Keratinocyte (primary cell): ENCODE measurements around the gene NKX1-2. TPM values are rescaled to one million over a fixed set of nuclear protein-coding genes. Genes with fewer than 3 reads are reported as not detected.

ENCODE experiments used
- DNase-seq: peaks from one replicate; pipeline ENCODE4 v3.0.0-alpha.2; 2011; ENCODE audit warnings: low read depth, missing footprints, low spot score
- FAIRE-seq: peaks from 2 replicates; lab custom pipeline; 2011; peaks lifted over from hg19 to GRCh38; lab: Jason Lieb, UNC
- H2AFZ ChIP-seq: 2 replicates; pipeline ENCODE4 v1.6.0; 2012; ENCODE audit warnings: low read length, control low read depth, inconsistent platforms; ENCODE audit not compliant: control insufficient read depth
- H3K27ac ChIP-seq: 2 replicates; pipeline ENCODE4 v1.5.1; 2011; ENCODE audit warnings: low read length; ENCODE audit not compliant: control insufficient read depth, insufficient read depth
- H3K27me3 ChIP-seq: 3 replicates; pipeline ENCODE4 v1.6.0; 2011; ENCODE audit warnings: low read length; ENCODE audit not compliant: control insufficient read depth, insufficient read depth; ENCODE audit errors: extremely low read depth
- H3K36me3 ChIP-seq, 2 experiments: 2 replicates in 1 of 2; 3 replicates in 1 of 2; pipeline ENCODE4 v1.5.1; 2011; ENCODE audit warnings: low read length in 2 of 2, mild to moderate bottlenecking in 1 of 2; ENCODE audit not compliant: control insufficient read depth in 2 of 2, insufficient read depth in 2 of 2; ENCODE audit errors: extremely low read depth in 1 of 2
- H3K4me1 ChIP-seq: 3 replicates; pipeline ENCODE4 v1.5.1; 2011; ENCODE audit warnings: low read length; ENCODE audit not compliant: control insufficient read depth, insufficient read depth; ENCODE audit errors: extremely low read depth
- H3K4me2 ChIP-seq: 3 replicates; pipeline ENCODE4 v1.6.0; 2011; ENCODE audit warnings: low read depth, low read length; ENCODE audit not compliant: control insufficient read depth, insufficient read depth; ENCODE audit errors: extremely low read depth
- H3K4me3 ChIP-seq, 3 experiments: fragments of 200-600 bp in 1 of 3; sonication (generic) in 1 of 3; 2 replicates in 2 of 3; 3 replicates in 1 of 3; pipeline ENCODE4 v1.5.1; 2011 to 2016; ENCODE audit warnings: low read length in 3 of 3, mild to moderate bottlenecking in 3 of 3, control low read depth in 2 of 3, inconsistent platforms in 1 of 3, low read depth in 1 of 3, mixed read lengths in 1 of 3, mixed run types in 1 of 3, moderate library complexity in 1 of 3; ENCODE audit not compliant: control insufficient read depth in 2 of 3, insufficient read depth in 2 of 3; ENCODE audit errors: extremely low read depth in 1 of 3
- H3K79me2 ChIP-seq: 2 replicates; pipeline ENCODE4 v1.6.0; 2012; ENCODE audit warnings: low read length; ENCODE audit not compliant: control insufficient read depth, insufficient read depth
- H3K9ac ChIP-seq: 3 replicates; pipeline ENCODE4 v1.6.0; 2011; ENCODE audit warnings: low read length; ENCODE audit not compliant: control insufficient read depth, insufficient read depth; ENCODE audit errors: extremely low read depth
- H3K9me1 ChIP-seq: 3 replicates; pipeline ENCODE4 v1.6.0; 2011; ENCODE audit warnings: low read length; ENCODE audit not compliant: control insufficient read depth, insufficient read depth; ENCODE audit errors: extremely low read depth
- H3K9me3 ChIP-seq: 2 replicates; pipeline ENCODE4 v1.5.1; 2012; ENCODE audit warnings: low read depth, low read length; ENCODE audit not compliant: control insufficient read depth
- H4K20me1 ChIP-seq: 3 replicates; pipeline ENCODE4 v1.6.0; 2011; ENCODE audit warnings: low read length; ENCODE audit not compliant: control insufficient read depth, insufficient read depth; ENCODE audit errors: extremely low read depth
- CTCF ChIP-seq, 3 experiments: IDR thresholded peaks in 1 of 3; conservative IDR thresholded peaks in 1 of 3; optimal IDR thresholded peaks in 1 of 3; 2 replicates in 2 of 3; 3 replicates in 1 of 3; pipeline versions ENCODE3 to v1.5.1; 2011; ENCODE audit warnings: low read length in 3 of 3, mild to moderate bottlenecking in 3 of 3, moderate library complexity in 2 of 3, control low read depth in 1 of 3, inconsistent platforms in 1 of 3; ENCODE audit not compliant: insufficient read depth in 2 of 3; ENCODE audit errors: extremely low read depth in 1 of 3
- EZH2 ChIP-seq: IDR thresholded peaks from one replicate; pipeline ENCODE4 v1.6.1; 2012; ENCODE audit warnings: inconsistent platforms, mild to moderate bottlenecking, low read length, moderate library complexity
- dilution Hi-C: fragments of 300-500 bp; cut with MboI; formaldehyde crosslinking; loops from one replicate; pipeline ENCODE4 v1.7.0; 2020; ENCODE audit warnings: low sequenced_read_pairs; ENCODE audit not compliant: extremely low pct_ligation_motif_present
- polyA plus RNA-seq, 5 experiments: library from polyadenylated mRNA; depleted of rRNA in 3 of 5; stranded (reverse) in 3 of 5; stranded (forward) in 1 of 5; unstranded in 1 of 5; fragments of >200 nt; gene quantifications; 1 replicate in 1 of 5; 2 replicates in 3 of 5; 3 replicates in 1 of 5; pipeline versions ENCODE4 v1.2.1 to v1.2.3, GENCODE V29; 2011 to 2012; ENCODE audit warnings: missing spikeins in 2 of 5, low read depth in 1 of 5, low replicate concordance in 1 of 5

The NKX1-2 gene
- polyA plus RNA-seq, 1 donor (not counting 4 experiments of a cell fraction or from before 2014, with no cell fraction given): 1.9 TPM

DNA sequence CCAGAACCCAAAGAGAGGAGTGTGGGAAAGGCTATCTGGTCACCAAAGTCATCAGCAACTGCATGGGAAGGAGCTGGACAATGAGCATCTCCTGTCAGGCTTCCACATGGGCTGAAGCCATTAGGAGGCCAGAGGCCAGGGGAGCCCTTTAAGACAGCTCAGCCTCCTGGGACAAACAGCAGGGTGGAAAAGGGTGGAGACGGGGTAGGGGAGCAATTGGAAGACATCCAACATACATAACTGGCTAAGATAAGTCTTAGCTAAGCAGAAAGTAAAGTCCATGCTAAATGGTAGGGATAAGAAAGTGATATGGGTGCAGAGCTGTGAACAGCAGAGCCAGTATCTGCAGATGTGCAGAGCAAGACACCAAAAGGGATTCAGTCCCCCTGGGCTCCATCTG lies 29.6 kb downstream of the NKX1-2 start:
- dilution Hi-C loops: no loop called here
- no peak overlapping the region for H3K27ac ChIP-seq
- H3K9me1 ChIP-seq: no peaks in the 10 kb centered on the region
- no peaks in the 10 kb centered on the region for H3K36me3 ChIP-seq
- no peak overlapping the region for H3K9ac ChIP-seq
- TF ChIP-seq EZH2 (no peak), CTCF (optimal IDR thresholded peaks at IDR 0.05 in 1 of 3, IDR thresholded peaks at IDR 0.05 in 1 of 3, conservative IDR thresholded peaks at IDR 0.05 in 1 of 3; ENCODE audit: extremely low read depth in 1 of 3, insufficient read depth in 2 of 3, low read length in 3 of 3) (no peak)
- DNase-seq (no peak), FAIRE-seq (no peak)
- H3K79me2 ChIP-seq: peaks cover 32% of the 10 kb centered on the region
- no peak overlapping the region for H2AFZ ChIP-seq
- H3K4me2 ChIP-seq: no peak overlapping the region
- H3K4me3 ChIP-seq: no peak overlapping the region
- H4K20me1 ChIP-seq: peaks cover 5% of the 10 kb centered on the region
- no peaks in the 10 kb centered on the region for H3K9me3 ChIP-seq
- H3K4me1 ChIP-seq: peaks cover 17% of the 10 kb centered on the region
- H3K27me3 ChIP-seq: no peaks in the 10 kb centered on the region

GRCh38 chr10:124419635-124420034 lies 30.2 kb downstream of the NKX1-2 start:
- no peaks in the 10 kb centered on the region for H3K9me1 ChIP-seq
- DNase-seq: no peak
- H3K27ac ChIP-seq: no peak overlapping the region
- dilution Hi-C loops: no loop called here
- H2AFZ ChIP-seq: no peak overlapping the region
- no peak for TF ChIP-seq CTCF (optimal IDR thresholded peaks at IDR 0.05 in 1 of 3, IDR thresholded peaks at IDR 0.05 in 1 of 3, conservative IDR thresholded peaks at IDR 0.05 in 1 of 3; ENCODE audit: extremely low read depth in 1 of 3, insufficient read depth in 2 of 3, low read length in 3 of 3)
- no peak for TF ChIP-seq EZH2
- peaks cover 5% of the 10 kb centered on the region for H4K20me1 ChIP-seq
- no peak for FAIRE-seq
- no peaks in the 10 kb centered on the region for H3K36me3 ChIP-seq
- H3K79me2 ChIP-seq: peaks cover 39% of the 10 kb centered on the region
- no peak overlapping the region for H3K9ac ChIP-seq
- H3K4me3 ChIP-seq: no peak overlapping the region
- no peaks in the 10 kb centered on the region for H3K27me3 ChIP-seq
- peak overlapping the region; percentile 71 for H3K4me2 ChIP-seq
- H3K9me3 ChIP-seq: no peaks in the 10 kb centered on the region
- peaks cover 18% of the 10 kb centered on the region for H3K4me1 ChIP-seq
